Psoas muscle (tissue), 8 donors: Measurements from ENCODE around the gene METAP2. TPM values are rescaled to one million over a fixed set of nuclear protein-coding genes. Genes with fewer than 3 reads are reported as not detected.
"Not testable (repeated sequence)": the region's sequence is repeated elsewhere in the genome, so short reads cannot be mapped to it uniquely, and the experiment has no call there.

ENCODE experiments used
- ATAC-seq, 4 donors: fragments of 200-7000 bp; cut with Tn5 transposase; one replicate each; pipeline ENCODE4 v1.9.1; 2020; ENCODE audit warnings: moderate library complexity in 3 of 4, mild to moderate bottlenecking in 2 of 4
- DNase-seq, 2 donors: peaks; one replicate each; pipeline ENCODE4 v3.0.0-alpha.2; 2020
- H3K27ac ChIP-seq: fragments of 200-600 bp; one replicate; pipeline ENCODE4 v1.8.0; 2022
- H3K27me3 ChIP-seq, 3 donors: fragments of 200-600 bp in 1 of 3; one replicate each; pipeline versions ENCODE4 v1.6.1 to v1.8.0; 2013 to 2022; ENCODE audit warnings: low read length in 2 of 3, mild to moderate bottlenecking in 2 of 3, moderate library complexity in 1 of 3; ENCODE audit not compliant: insufficient read depth in 3 of 3
- H3K36me3 ChIP-seq, 2 donors: fragments of 200-600 bp in 1 of 2; one replicate each; pipeline versions ENCODE4 v1.6.1 to v1.8.0; 2013 to 2022; ENCODE audit warnings: low read depth in 1 of 2, mild to moderate bottlenecking in 1 of 2, moderate library complexity in 1 of 2; ENCODE audit not compliant: insufficient read depth in 1 of 2
- H3K4me1 ChIP-seq: fragments of 200-600 bp; one replicate; pipeline ENCODE4 v1.8.0; 2022
- H3K4me3 ChIP-seq: fragments of 200-600 bp; one replicate; pipeline ENCODE4 v1.8.0; 2022; ENCODE audit warnings: mild to moderate bottlenecking
- H3K9me3 ChIP-seq: fragments of 200-600 bp; one replicate; pipeline ENCODE4 v1.8.0; 2022
- WGBS, 3 donors: extraction: QIAGEN DNeasy Blood & Tissue Kit; methylation state at CpG; one replicate each; pipeline versions ENCODE4 v1.1.6 to v1.1.7; 2013; 5-methylcytosine and 5-hydroxymethylcytosine counted together
- intact Hi-C, 2 donors: fragments of 100-400 bp; cut with DNase I; formaldehyde crosslinking; loops; one replicate each; pipeline versions ENCODE4 v1.11.0 to v1.14.2; 2022
- polyA plus RNA-seq, 3 donors: library from polyadenylated mRNA; stranded (reverse); fragments of 200-250 nt; gene quantifications; one replicate each; pipeline ENCODE4 v1.2.3, GENCODE V29; 2013
- total RNA-seq, 4 donors: library from RNA; stranded (reverse); fragmentation: NEBNext Ultra II Directional in 2 of 4; extraction: Animal tissue kit (Norgen Biotek cat#: 25700) in 2 of 4; gene quantifications; one replicate each; pipeline versions ENCODE4 v1.2.1 to v1.2.4, GENCODE V29; 2021 to 2023
- TF ChIP-seq, protein P1 (sequence below): fragments of 200-600 bp; IDR thresholded peaks from one replicate; pipeline ENCODE4 v1.8.0; 2022; ENCODE audit warnings: antibody characterized with exemption
- donor health status: healthy with polysubstance abuse.
- donor health status: DM: no; HTN: no; CAD: no; lungs with moderate emphysema.
- donor health status: Bipolar disorder and iron deficiency.
- donor health status: healthy.
- donor health status: DM: yes; HTN: yes; CAD: no.
- donor health status: DM: no; HTN: no; CAD: no.
- donor health status: DM: no; HTN: no; CAD: no.
- donor health status: DM: yes; HTN: yes; CAD: no.

METAP2 gene
- total and polyA plus RNA-seq, 7 donors: 53.2 to 110 (median 74.4) TPM

DNA sequence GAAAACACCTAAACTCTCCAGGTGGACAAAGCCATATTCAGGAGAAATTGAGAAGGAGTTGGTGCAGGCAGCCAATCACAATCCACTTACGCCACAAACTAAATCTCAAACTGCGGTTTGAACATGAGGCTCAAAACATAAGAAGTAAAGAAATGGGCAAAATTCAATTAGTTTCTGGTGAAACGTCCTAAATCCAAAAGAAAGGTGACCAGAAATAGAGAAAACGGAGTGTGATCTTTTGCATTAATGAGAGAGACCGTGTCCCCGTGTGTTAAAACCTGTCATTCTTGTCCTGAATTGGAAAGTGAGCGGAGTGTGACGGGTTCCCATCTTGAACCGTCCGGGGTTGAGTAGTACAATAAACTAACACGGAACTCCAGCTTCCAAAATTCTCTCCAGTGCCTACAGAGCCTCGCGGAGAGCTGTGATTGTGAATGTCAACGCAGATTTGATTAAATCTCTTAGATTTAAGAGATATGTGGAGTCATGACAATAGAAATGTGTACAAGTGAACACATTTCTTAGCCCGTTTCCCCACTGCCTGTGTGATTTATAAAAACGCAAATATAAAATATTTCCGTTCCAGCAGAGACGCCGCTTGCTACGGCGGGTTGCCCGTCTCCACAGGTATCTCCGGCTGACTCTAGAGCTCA lies 595 bp upstream of the METAP2 start:
- WGBS, 3 donors: 0 to 1% (median 0%) methylated on average over 23 of the region's 23 CpGs
- Histone ChIP-seq H3K27ac (peak overlapping the region; percentile 100), H3K4me1 (peaks cover 25% of the 10 kb centered on the region), H3K36me3 (peaks cover 2 to 25% of the 10 kb centered on the region in 2 donors), H3K27me3 (no peaks in the 10 kb centered on the region), H3K4me3 (peak overlapping the region; percentile 99), H3K9me3 (no peaks in the 10 kb centered on the region)
- peak in 1 of 2 donors; percentile 14 for DNase-seq
- intact Hi-C loops: loop anchor here (5.0 kb wide), 2 partner anchors 86 to 401 kb away; partner anchors contain the start of gene NR2C1 (in 1 of the 2)
- peak; percentile 62 to 77 (median 66) for ATAC-seq
- TF ChIP-seq, protein P1, sequence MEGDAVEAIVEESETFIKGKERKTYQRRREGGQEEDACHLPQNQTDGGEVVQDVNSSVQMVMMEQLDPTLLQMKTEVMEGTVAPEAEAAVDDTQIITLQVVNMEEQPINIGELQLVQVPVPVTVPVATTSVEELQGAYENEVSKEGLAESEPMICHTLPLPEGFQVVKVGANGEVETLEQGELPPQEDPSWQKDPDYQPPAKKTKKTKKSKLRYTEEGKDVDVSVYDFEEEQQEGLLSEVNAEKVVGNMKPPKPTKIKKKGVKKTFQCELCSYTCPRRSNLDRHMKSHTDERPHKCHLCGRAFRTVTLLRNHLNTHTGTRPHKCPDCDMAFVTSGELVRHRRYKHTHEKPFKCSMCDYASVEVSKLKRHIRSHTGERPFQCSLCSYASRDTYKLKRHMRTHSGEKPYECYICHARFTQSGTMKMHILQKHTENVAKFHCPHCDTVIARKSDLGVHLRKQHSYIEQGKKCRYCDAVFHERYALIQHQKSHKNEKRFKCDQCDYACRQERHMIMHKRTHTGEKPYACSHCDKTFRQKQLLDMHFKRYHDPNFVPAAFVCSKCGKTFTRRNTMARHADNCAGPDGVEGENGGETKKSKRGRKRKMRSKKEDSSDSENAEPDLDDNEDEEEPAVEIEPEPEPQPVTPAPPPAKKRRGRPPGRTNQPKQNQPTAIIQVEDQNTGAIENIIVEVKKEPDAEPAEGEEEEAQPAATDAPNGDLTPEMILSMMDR: no peak

DNA sequence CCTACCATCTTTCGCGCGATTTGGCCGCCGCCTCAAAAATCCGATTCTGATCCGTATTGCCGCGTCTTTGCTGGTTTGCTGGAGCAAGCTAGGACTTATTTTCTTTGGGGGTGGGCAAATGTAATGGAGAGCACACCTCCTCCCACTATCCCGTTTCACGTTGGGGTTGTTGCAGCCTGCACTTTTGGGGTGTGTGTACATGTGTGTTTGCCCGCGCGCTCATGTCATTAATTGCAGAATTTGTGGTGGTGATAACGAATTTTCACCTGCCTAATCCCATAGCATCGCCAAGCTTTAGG lies 657 bp downstream of the METAP2 start:
- Histone ChIP-seq H3K36me3 (peaks cover 2 to 38% of the 10 kb centered on the region in 2 donors), H3K4me3 (peak overlapping the region; percentile 99), H3K27ac (peak overlapping the region; percentile 100), H3K4me1 (peaks cover 30% of the 10 kb centered on the region), H3K9me3 (no peaks in the 10 kb centered on the region), H3K27me3 (no peaks in the 10 kb centered on the region)
- intact Hi-C loops: loop anchor here (5.0 kb wide), 2 partner anchors 87 to 402 kb away; partner anchors contain the start of gene NR2C1 (in 1 of the 2)
- WGBS, 3 donors: 1% methylated on average over 16 of the region's 16 CpGs
- peak in 1 of 4 donors; percentile 0 for ATAC-seq
- TF ChIP-seq, protein P1: no peak
- no peak for DNase-seq

DNA sequence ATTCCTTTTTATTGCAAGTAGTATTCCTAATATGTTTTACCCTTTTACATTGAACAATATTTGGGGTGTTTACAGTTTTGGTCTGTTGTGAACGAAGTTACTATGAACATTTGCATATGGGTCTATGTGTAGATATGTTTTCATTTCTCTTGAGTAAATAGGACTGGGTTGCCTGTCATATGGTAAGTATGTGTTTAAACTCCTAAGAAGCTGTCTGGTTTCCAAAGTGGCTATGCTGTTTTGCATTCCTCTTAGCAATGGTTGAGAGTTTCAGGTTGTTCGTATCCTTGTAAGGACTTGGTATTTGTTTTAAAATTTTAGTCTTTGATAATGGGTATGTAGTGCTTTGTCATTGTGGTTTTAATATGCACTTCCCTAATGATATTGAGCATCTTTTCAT lies 6.3 kb downstream of the METAP2 start:
- peaks cover 2 to 62% of the 10 kb centered on the region in 2 donors for H3K36me3 ChIP-seq
- no peaks in the 10 kb centered on the region for H3K27me3 ChIP-seq
- intact Hi-C loops: no loop called here
- H3K27ac ChIP-seq: no peak overlapping the region
- WGBS, 3 donors: 76 to 87% (median 80%) methylated on average over 2 of the region's 2 CpGs
- DNase-seq (no peak), ATAC-seq (no peak)
- no peak overlapping the region for H3K4me3 ChIP-seq
- TF ChIP-seq, protein P1: no peak
- H3K9me3 ChIP-seq: no peaks in the 10 kb centered on the region
- peaks cover 40% of the 10 kb centered on the region for H3K4me1 ChIP-seq

DNA sequence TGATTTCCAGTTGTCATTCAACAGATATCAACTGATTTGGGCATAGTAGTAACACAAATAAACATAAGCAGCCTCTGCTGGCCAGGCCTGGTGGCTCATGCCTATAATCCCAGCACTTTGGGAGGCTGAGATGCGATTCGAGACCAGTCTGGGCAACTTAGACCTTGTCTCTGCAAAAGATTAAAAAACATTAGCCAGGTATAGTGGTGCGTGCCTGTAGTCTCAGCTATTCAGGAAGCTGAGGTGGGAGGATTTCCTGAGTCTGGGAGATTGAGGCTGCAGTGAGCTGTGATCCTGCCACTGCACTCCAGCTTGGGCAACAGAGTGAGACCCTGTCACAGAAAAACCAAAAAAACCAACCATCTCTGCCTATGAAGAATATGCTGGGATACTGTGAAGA lies 7.1 kb downstream of the METAP2 start:
- intact Hi-C loops: no loop called here
- TF ChIP-seq, protein P1: no peak
- WGBS, 3 donors: 65 to 77% (median 76%) methylated on average over 3 of the region's 3 CpGs
- peaks cover 2 to 68% of the 10 kb centered on the region in 2 donors for H3K36me3 ChIP-seq
- H3K27ac ChIP-seq: no peak overlapping the region
- ATAC-seq (no peak), DNase-seq (no peak)
- no peaks in the 10 kb centered on the region for H3K27me3 ChIP-seq
- no peak overlapping the region for H3K4me3 ChIP-seq
- peaks cover 32% of the 10 kb centered on the region for H3K4me1 ChIP-seq
- H3K9me3 ChIP-seq: no peaks in the 10 kb centered on the region

DNA sequence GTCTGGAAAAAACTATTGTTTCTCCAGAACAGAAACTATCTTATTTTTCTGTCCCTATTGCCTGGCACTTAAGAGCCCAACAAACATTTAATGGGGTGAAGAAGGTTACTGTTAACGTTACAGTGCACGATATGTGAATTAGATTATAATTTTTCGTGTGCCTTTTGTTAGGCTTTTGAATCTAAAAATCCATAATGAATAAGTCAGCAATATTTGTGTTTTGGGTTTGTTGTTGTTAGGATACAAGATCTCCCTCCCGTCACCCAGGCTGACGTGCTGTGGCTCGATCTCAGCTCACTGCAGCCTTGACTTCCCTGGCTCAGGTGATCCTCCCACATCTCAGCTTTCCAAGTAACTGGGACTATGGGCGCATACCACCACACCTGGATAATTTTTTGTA lies 7.9 kb downstream of the METAP2 start:
- 77 to 82% (median 78%) methylated on average over 7 of the region's 7 CpGs for WGBS, 3 donors
- peaks cover 2 to 68% of the 10 kb centered on the region in 2 donors for H3K36me3 ChIP-seq
- no peak overlapping the region for H3K4me3 ChIP-seq

DNA sequence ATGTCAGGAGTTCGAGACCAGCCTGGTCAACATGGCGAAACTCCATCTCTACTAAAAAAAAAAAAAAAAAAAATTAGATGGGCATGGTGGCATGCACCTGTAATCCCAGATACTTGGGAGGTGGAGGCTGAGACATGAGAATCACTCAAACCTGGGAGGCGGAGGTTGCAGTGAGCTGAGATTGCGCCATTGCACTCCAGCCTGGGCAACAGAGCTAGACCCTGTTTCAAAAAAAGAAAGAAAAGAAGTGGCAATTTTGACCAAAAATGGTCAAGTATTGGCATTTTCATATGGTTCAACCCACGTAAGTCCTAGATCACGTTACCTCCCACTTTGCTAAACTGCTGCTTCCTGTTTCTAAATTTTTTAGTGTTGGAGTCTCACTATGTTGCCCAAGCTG lies 8.6 kb downstream of the METAP2 start:
- intact Hi-C loops, H3K4me3 ChIP-seq, H3K27ac ChIP-seq, H3K27me3 ChIP-seq, ATAC-seq, H3K9me3 ChIP-seq, DNase-seq: not testable (repeated sequence)
- WGBS, 3 donors: 84 to 96% (median 96%) methylated on average over 6 of the region's 6 CpGs
- H3K36me3 ChIP-seq: peaks cover 2 to 68% of the 10 kb centered on the region in 2 donors
- peaks cover 24% of the 10 kb centered on the region for H3K4me1 ChIP-seq

More for the DNA sequence above, 7.9 kb downstream of the METAP2 start:
- intact Hi-C loops: no loop called here
- Histone ChIP-seq H3K4me1 (peaks cover 24% of the 10 kb centered on the region), H3K27ac (no peak overlapping the region), H3K9me3 (no peaks in the 10 kb centered on the region), H3K27me3 (no peaks in the 10 kb centered on the region)
- ATAC-seq: no peak
- TF ChIP-seq, protein P1: no peak
- DNase-seq: no peak
